ENCODE results near the gene UCN.

Gene UCN

GRCh38 chr2:27304488-27305240, 3.6 kb downstream of the UCN start:
- TF ChIP-seq REST (IDR thresholded peaks at IDR 0.05; ENCODE audit: insufficient read depth in 1 of 2, low read depth in 2 of 2, low read length in 2 of 2) (no peak), TAF1 (IDR thresholded peaks at IDR 0.05; ENCODE audit: borderline replicate concordance, insufficient read depth, low read length) (no peak), FOXP2 (optimal IDR thresholded peaks at IDR 0.05; ENCODE audit: borderline replicate concordance, extremely low read depth, extremely low read length, insufficient read depth) (no peak), SIN3A (IDR thresholded peaks at IDR 0.05; ENCODE audit: borderline replicate concordance, insufficient read depth, low read length) (no peak), POLR2AphosphoS5 (IDR thresholded peaks at IDR 0.05; ENCODE audit: low read depth, low read length) (no peak)

- TF ChIP-seq SIN3A (IDR thresholded peaks at IDR 0.05; ENCODE audit: borderline replicate concordance, insufficient read depth, low read length) (no peak), POLR2AphosphoS5 (IDR thresholded peaks at IDR 0.05; ENCODE audit: low read depth, low read length) (no peak), TAF1 (IDR thresholded peaks at IDR 0.05; ENCODE audit: borderline replicate concordance, insufficient read depth, low read length) (no peak), FOXP2 (optimal IDR thresholded peaks at IDR 0.05; ENCODE audit: borderline replicate concordance, extremely low read depth, extremely low read length, insufficient read depth) (no peak)
These were observed 4.9 kb downstream of the UCN start for GRCh38 chr2:27303093-27304025.

GRCh38 chr2:27298391-27299080, 9.7 kb downstream of the UCN start:
- TF ChIP-seq SIN3A (IDR thresholded peaks at IDR 0.05; ENCODE audit: borderline replicate concordance, insufficient read depth, low read length) (no peak), REST (IDR thresholded peaks at IDR 0.05; ENCODE audit: insufficient read depth in 1 of 2, low read depth in 2 of 2, low read length in 2 of 2) (no peak), TAF1 (IDR thresholded peaks at IDR 0.05; ENCODE audit: borderline replicate concordance, insufficient read depth, low read length) (no peak), FOXP2 (optimal IDR thresholded peaks at IDR 0.05; ENCODE audit: borderline replicate concordance, extremely low read depth, extremely low read length, insufficient read depth) (no peak), POLR2AphosphoS5 (IDR thresholded peaks at IDR 0.05; ENCODE audit: low read depth, low read length) (no peak)

GRCh38 chr2:27297195-27297594, 11.1 kb downstream of the UCN start:
- TF ChIP-seq TAF1 (IDR thresholded peaks at IDR 0.05; ENCODE audit: borderline replicate concordance, insufficient read depth, low read length) (no peak), POLR2AphosphoS5 (IDR thresholded peaks at IDR 0.05; ENCODE audit: low read depth, low read length) (no peak), SIN3A (IDR thresholded peaks at IDR 0.05; ENCODE audit: borderline replicate concordance, insufficient read depth, low read length) (no peak), REST (IDR thresholded peaks at IDR 0.05; ENCODE audit: insufficient read depth in 1 of 2, low read depth in 2 of 2, low read length in 2 of 2) (no peak), FOXP2 (optimal IDR thresholded peaks at IDR 0.05; ENCODE audit: borderline replicate concordance, extremely low read depth, extremely low read length, insufficient read depth) (no peak)

- TF ChIP-seq TAF1 (IDR thresholded peaks at IDR 0.05; ENCODE audit: borderline replicate concordance, insufficient read depth, low read length) (no peak), FOXP2 (optimal IDR thresholded peaks at IDR 0.05; ENCODE audit: borderline replicate concordance, extremely low read depth, extremely low read length, insufficient read depth) (no peak), POLR2AphosphoS5 (IDR thresholded peaks at IDR 0.05; ENCODE audit: low read depth, low read length) (no peak), SIN3A (IDR thresholded peaks at IDR 0.05; ENCODE audit: borderline replicate concordance, insufficient read depth, low read length) (no peak), REST (IDR thresholded peaks at IDR 0.05; ENCODE audit: insufficient read depth in 1 of 2, low read depth in 2 of 2, low read length in 2 of 2) (no peak)
These were observed 11.8 kb downstream of the UCN start for GRCh38 chr2:27296481-27296880.
